NT2/D1 (cell line): ENCODE measurements around the gene PPM1H.
"Not testable (repeated sequence)": the region's sequence is repeated elsewhere in the genome, so short reads cannot be mapped to it uniquely, and the experiment has no call there.

Experiments
- DNase-seq: peaks from one replicate; pipeline ENCODE4 v3.0.0-alpha.2; 2011; ENCODE audit warnings: low read depth, low spot score
- H3K27me3 ChIP-seq: 2 replicates; pipeline ENCODE4 v1.6.0; 2011; ENCODE audit warnings: mild to moderate bottlenecking; ENCODE audit not compliant: insufficient read length, insufficient read depth
- H3K36me3 ChIP-seq: 2 replicates; pipeline ENCODE4 v1.6.1; 2011; ENCODE audit warnings: mild to moderate bottlenecking, low read length, mixed read lengths; ENCODE audit not compliant: insufficient read depth, insufficient read length
- H3K4me1 ChIP-seq: 2 replicates; pipeline ENCODE4 v1.5.1; 2011; ENCODE audit not compliant: insufficient read depth, insufficient read length
- H3K4me3 ChIP-seq: 2 replicates; pipeline ENCODE4 v1.5.1; 2011; ENCODE audit warnings: low read depth; ENCODE audit not compliant: insufficient read length
- H3K9ac ChIP-seq: 2 replicates; pipeline ENCODE4 v1.6.0; 2011; ENCODE audit warnings: low read depth; ENCODE audit not compliant: insufficient read length
- H3K9me3 ChIP-seq: 2 replicates; pipeline ENCODE4 v1.5.1; 2011; ENCODE audit warnings: mild to moderate bottlenecking, low read length; ENCODE audit not compliant: insufficient read depth
- SUZ12 ChIP-seq: IDR thresholded peaks from 2 replicates; pipeline ENCODE4 v1.6.1; 2011; ENCODE audit not compliant: insufficient read length, insufficient read depth; ENCODE audit errors: extremely low read depth
- YY1 ChIP-seq: IDR thresholded peaks from 2 replicates; pipeline ENCODE4 v1.6.1; 2011; ENCODE audit not compliant: insufficient read length, insufficient read depth
- ZNF274 ChIP-seq: IDR thresholded peaks from 2 replicates; pipeline ENCODE4 v1.6.1; 2011; ENCODE audit warnings: mild to moderate bottlenecking, low read depth, low read length

PPM1H gene

DNA sequence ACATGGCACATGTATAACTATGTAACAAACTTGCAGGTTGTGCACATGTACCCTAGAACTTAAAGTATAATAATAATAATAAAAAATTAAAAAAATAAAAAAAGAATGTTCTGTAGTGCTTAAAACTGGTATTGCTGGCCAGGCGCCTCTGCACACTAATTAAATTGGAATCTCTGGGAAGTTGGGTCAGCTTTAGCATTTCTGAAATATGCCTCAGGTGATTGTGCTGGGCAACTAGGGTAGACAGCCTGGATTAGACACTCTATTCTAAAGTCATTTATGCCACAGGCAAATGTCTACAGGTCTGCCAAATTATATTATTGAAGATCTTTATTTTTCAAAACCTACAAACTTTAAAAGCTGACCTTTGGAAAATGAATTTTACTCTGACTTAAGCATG lies 55.3 kb downstream of the PPM1H start:
- H3K9ac ChIP-seq, result no peak overlapping the region
- H3K36me3 ChIP-seq, result no peaks in the 10 kb centered on the region
- no peaks in the 10 kb centered on the region for H3K4me1 ChIP-seq
- no peaks in the 10 kb centered on the region for H3K27me3 ChIP-seq
- no peak for TF ChIP-seq ZNF274
- no peak for TF ChIP-seq SUZ12
- no peak for TF ChIP-seq YY1
- no peak overlapping the region for H3K4me3 ChIP-seq
- no peaks in the 10 kb centered on the region for H3K9me3 ChIP-seq
- no peak for DNase-seq

DNA sequence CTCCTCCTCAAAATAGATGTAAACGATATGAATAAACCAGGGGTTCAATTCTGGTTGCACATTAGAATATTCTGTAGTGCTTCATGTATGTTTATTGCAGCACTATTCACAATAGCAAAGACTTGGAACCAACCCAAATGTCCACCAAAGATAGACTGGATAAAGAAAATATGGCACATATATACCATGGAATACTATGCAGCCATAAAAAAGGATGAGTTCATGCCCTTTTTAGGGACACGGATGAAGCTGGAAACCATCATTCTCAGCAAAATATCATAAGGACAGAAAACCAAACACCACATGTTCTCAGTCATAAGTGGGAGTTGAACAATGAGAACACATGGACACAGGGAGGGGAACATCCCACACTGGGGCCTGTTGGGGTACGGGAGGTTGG lies 55.7 kb downstream of the PPM1H start:
- not testable (repeated sequence) for H3K9me3 ChIP-seq, DNase-seq, H3K9ac ChIP-seq, H3K4me1 ChIP-seq, H3K4me3 ChIP-seq, H3K36me3 ChIP-seq, H3K27me3 ChIP-seq

DNA sequence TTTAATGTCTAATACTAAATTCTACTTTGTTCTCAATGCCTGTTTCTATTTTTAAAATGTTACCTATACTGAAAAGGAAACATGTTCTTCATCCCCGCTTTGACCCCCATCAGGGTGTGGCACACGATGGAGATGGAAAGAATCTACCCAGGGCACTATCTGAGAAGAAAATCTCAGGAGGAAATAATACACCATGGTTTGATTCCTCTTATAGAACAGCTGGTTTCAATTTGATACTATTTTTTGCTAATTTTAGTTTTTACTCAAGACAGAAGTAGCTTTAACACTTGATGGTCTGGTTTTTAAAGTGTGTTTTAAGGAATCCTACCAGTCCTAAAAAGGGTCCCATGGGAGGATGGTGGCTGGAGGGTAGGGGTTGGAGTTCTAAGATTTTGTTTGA lies 56.7 kb downstream of the PPM1H start:
- no peak for TF ChIP-seq ZNF274
- TF ChIP-seq SUZ12, result no peak
- no peak for TF ChIP-seq YY1
- Histone ChIP-seq H3K4me3 (no peak overlapping the region), H3K9ac (no peak overlapping the region), H3K9me3 (no peaks in the 10 kb centered on the region), H3K36me3 (no peaks in the 10 kb centered on the region), H3K27me3 (no peaks in the 10 kb centered on the region), H3K4me1 (no peaks in the 10 kb centered on the region)
- no peak for DNase-seq

DNA sequence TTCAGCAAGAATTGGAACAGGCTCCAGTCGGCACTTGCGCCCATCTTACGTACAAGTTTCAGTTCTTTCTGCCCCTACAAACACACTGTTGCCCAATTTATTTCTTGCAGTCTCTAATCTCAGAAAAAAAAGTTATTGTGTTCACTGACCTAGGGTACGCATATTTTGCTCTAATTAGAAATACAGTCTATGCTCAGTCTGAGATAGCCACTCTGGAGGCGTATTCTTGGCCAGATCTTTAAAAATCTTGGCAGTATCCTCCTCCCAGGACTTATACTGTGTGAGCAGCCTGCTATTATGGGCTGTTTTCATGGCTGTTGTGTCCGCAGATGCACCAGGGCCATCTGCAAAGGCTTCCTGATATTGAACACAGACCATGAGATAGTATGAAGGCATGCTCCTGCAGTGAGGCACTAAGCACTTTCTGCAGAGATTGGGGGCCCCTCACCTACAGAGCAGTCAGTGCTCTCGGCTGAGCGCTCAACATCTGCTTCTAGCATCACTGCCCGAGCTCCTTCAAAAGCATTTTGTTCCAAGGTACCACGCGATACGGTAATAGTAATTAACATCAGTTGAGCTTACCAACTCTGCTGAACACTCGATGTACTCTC lies 57.9 kb downstream of the PPM1H start:
- TF ChIP-seq SUZ12 (no peak), ZNF274 (no peak), YY1 (no peak)
- H3K4me1 ChIP-seq, result no peaks in the 10 kb centered on the region
- no peaks in the 10 kb centered on the region for H3K36me3 ChIP-seq
- DNase-seq, result no peak
- H3K27me3 ChIP-seq, result no peaks in the 10 kb centered on the region
- no peak overlapping the region for H3K4me3 ChIP-seq
- no peaks in the 10 kb centered on the region for H3K9me3 ChIP-seq
- H3K9ac ChIP-seq, result no peak overlapping the region

DNA sequence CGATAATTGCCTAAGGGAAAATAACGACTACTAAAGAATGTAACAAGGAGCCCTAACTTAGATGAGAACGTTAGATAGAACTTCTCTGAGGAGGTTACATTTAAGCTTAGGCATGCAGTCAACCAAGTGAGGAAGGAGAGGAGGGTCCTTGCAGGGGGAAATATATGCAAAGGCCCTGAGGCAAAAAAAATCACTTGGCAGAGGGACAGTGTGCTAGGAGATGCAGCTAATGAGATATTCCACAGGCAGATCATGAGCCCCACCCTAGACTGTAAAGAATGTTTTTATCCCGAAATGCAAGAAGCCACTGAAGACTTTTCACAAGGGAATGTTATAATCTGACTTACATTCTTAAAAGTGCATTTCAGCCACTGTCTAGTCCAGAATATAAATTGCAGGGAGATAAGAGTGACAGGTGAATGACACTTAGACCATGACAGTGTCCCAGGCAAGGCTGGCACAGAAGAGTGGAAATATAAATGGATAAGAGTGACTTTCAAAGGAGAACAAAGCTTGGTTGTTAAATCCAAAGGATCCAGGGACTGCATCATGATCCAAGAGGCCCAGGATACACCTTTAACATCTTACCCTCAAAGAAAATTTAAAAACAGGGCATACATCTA lies 61.0 kb downstream of the PPM1H start:
- Histone ChIP-seq H3K36me3 (no peaks in the 10 kb centered on the region), H3K9me3 (no peaks in the 10 kb centered on the region), H3K27me3 (no peaks in the 10 kb centered on the region), H3K4me1 (no peaks in the 10 kb centered on the region), H3K4me3 (no peak overlapping the region), H3K9ac (no peak overlapping the region)
- TF ChIP-seq YY1 (no peak), ZNF274 (no peak)
- no peak for DNase-seq

DNA sequence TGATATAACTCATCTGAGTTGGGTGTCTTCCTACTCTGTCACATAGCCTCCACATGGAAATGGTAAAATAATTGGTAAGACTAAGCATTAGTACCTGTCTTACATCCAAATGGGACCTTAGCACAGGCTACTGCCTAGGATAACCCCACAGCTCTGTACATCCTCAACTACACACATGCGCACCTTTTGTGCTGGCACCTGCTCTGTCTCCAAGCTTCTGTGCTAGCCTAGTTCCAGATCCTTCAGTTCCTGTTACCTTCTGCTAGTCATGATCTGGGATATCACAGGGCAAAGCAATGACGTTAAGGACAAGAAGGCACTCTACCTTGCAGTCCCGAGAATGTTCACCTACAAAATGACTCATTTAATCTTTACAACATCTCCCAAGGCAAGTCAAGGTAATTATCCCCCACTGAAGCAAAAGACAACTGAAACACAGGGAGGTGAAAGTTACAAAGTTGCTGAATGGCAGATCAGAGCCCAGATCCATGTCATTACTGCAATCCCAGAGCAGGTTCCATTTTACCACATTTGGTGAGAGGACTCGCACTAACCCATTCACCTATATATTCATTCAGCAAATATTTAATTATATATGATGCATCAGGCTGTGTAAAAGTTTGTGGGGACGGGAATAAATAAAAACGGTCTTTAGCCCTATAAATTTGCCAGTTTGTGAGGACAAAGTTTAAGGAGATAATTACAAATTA lies 61.7 kb downstream of the PPM1H start:
- no peak for DNase-seq
- TF ChIP-seq SUZ12, result no peak
- TF ChIP-seq ZNF274, result no peak
- no peak for TF ChIP-seq YY1
- Histone ChIP-seq H3K4me1 (no peaks in the 10 kb centered on the region), H3K4me3 (no peak overlapping the region), H3K9me3 (no peaks in the 10 kb centered on the region), H3K9ac (no peak overlapping the region), H3K36me3 (no peaks in the 10 kb centered on the region), H3K27me3 (no peaks in the 10 kb centered on the region)

DNA sequence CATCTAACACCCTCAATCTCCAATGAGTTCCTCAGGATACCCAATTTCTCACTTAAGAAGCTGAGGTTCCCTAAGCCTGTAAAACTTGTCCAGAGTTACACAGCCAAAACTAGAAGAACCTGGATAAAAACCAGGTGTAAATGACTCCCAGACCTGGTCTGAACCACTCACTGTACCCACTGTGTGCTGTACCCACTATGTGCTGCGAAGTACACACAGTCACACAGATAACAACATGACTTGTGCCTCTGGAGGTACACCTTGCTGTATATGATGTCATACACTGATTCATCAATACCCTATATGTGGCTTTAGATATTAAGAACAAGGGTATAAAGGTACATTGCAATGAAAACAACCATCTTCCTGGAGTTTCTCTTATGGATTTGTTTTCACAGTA lies 66.1 kb downstream of the PPM1H start:
- no peak for DNase-seq
- peaks cover 6% of the 10 kb centered on the region for H3K4me1 ChIP-seq
- no peak overlapping the region for H3K9ac ChIP-seq
- H3K9me3 ChIP-seq, result no peaks in the 10 kb centered on the region
- no peaks in the 10 kb centered on the region for H3K27me3 ChIP-seq
- H3K4me3 ChIP-seq, result no peak overlapping the region
- TF ChIP-seq YY1 (no peak), SUZ12 (no peak), ZNF274 (no peak)
- H3K36me3 ChIP-seq, result no peaks in the 10 kb centered on the region
